BJ (cell line): ENCODE data around the gene ATP1A3. TPM values are rescaled to one million over a fixed set of nuclear protein-coding genes. Genes with fewer than 3 reads are reported as not detected.
"Not testable (repeated sequence)": the region's sequence is repeated elsewhere in the genome, so short reads cannot be mapped to it uniquely, and the experiment has no call there.

Experiments used
- CTCF ChIA-PET: fragments of 350-600 bp; formaldehyde crosslinking; extraction: SDS; loops from one replicate; lab custom pipeline; 2021; ENCODE audit warnings: antibody characterized with exemption, inconsistent platforms; lab: Yijun Ruan, JAX
- POLR2A ChIA-PET: fragments of 300-600 bp; sonication (Branson Sonifier 250); formaldehyde crosslinking; extraction: SDS; loops from one replicate; lab custom pipeline; 2021; ENCODE audit warnings: antibody characterized with exemption; lab: Charles Lee
- DNase-seq: peaks from one replicate; pipeline ENCODE4 v3.0.0-alpha.2; 2011; ENCODE audit warnings: low read depth
- H3K27me3 ChIP-seq: 2 replicates; pipeline ENCODE4 v1.6.0; 2011; ENCODE audit warnings: low read length; ENCODE audit not compliant: control insufficient read depth, insufficient read depth
- H3K36me3 ChIP-seq: 2 replicates; pipeline ENCODE4 v1.5.1; 2011; ENCODE audit warnings: low read length; ENCODE audit not compliant: control insufficient read depth, insufficient read depth
- H3K4me3 ChIP-seq: 2 replicates; pipeline ENCODE4 v1.5.1; 2011; ENCODE audit warnings: low read depth, mild to moderate bottlenecking, control low read depth, low read length
- CTCF ChIP-seq: IDR thresholded peaks from 2 replicates; pipeline ENCODE4 v1.5.1; 2011; ENCODE audit warnings: low read depth, mild to moderate bottlenecking, control low read depth, inconsistent platforms, low read length, moderate library complexity; ENCODE audit not compliant: insufficient read depth
- polyA plus RNA-seq: library from polyadenylated mRNA; depleted of rRNA; stranded (reverse); fragments of >200 nt; gene quantifications from 2 replicates; pipeline ENCODE4 v1.2.3, GENCODE V29; 2011

Gene ATP1A3
- polyA plus RNA-seq, 1 experiment, result 0.32 TPM

- ChIA-PET POLR2A (no interaction called here), CTCF (interaction anchor here (0.7 to 1.9 kb wide), 3 partner anchors 9 to 39 kb away, joined by 3 to 14 read pairs (median 4); no protein-coding TSS in a partner anchor)
- no peak for TF ChIP-seq CTCF
- Histone ChIP-seq H3K27me3 (peaks cover 3% of the 10 kb centered on the region), H3K4me3 (no peak overlapping the region), H3K36me3 (no peaks in the 10 kb centered on the region)
- DNase-seq, result no peak
These were observed 43.6 kb upstream of the ATP1A3 start for GRCh38 chr19:42037649-42038048.

- H3K4me3 ChIP-seq, DNase-seq, POLR2A ChIA-PET, H3K27me3 ChIP-seq, H3K36me3 ChIP-seq: not testable (repeated sequence)
- CTCF ChIA-PET, result interaction anchor here (0.7 to 3.7 kb wide), 23 partner anchors 8 to 405 kb away, joined by 3 to 36 read pairs (median 6); partner anchors contain the start of genes ATP1A3 and RABAC1
- peak; percentile 89 for TF ChIP-seq CTCF
These were observed 40.8 kb upstream of the ATP1A3 start for GRCh38 chr19:42034640-42035391.

- POLR2A ChIA-PET, result no interaction called here
- peaks cover 2% of the 10 kb centered on the region; the same call in 1 of the 2 replicates for H3K27me3 ChIP-seq
- no peak for DNase-seq
- H3K36me3 ChIP-seq, result no peaks in the 10 kb centered on the region
- CTCF ChIA-PET, result interaction anchor here (1.1 to 3.7 kb wide), 7 partner anchors 13 to 76 kb away, joined by 4 to 36 read pairs (median 20); partner anchors contain the start of gene RABAC1
- no peak for TF ChIP-seq CTCF
- no peak overlapping the region for H3K4me3 ChIP-seq
These were observed 39.4 kb upstream of the ATP1A3 start for GRCh38 chr19:42033413-42033812.

GRCh38 chr19:42032431-42032830, 38.4 kb upstream of the ATP1A3 start:
- Histone ChIP-seq H3K27me3 (peaks cover 3% of the 10 kb centered on the region; the same call in 1 of the 2 replicates), H3K4me3 (no peak overlapping the region), H3K36me3 (no peaks in the 10 kb centered on the region)
- TF ChIP-seq CTCF, result no peak
- no peak for DNase-seq
- CTCF ChIA-PET, result interaction anchor here (1.1 to 3.5 kb wide), 3 partner anchors 28 to 75 kb away, joined by 4 to 20 read pairs (median 10); partner anchors contain the start of gene RABAC1
- POLR2A ChIA-PET, result no interaction called here
